GM20000 (cell line): ENCODE measurements around the gene FDXR.

Experiments used
- DNase-seq: peaks from one replicate; pipeline ENCODE4 v3.0.0; 2012; ENCODE audit warnings: low spot score
- TF ChIP-seq, protein P1 (sequence below): IDR thresholded peaks from 2 replicates; pipeline ENCODE4 v1.5.1; 2012; ENCODE audit warnings: mild to moderate bottlenecking, control low read depth; ENCODE audit errors: extremely low read depth, missing control alignments

FDXR gene

DNA sequence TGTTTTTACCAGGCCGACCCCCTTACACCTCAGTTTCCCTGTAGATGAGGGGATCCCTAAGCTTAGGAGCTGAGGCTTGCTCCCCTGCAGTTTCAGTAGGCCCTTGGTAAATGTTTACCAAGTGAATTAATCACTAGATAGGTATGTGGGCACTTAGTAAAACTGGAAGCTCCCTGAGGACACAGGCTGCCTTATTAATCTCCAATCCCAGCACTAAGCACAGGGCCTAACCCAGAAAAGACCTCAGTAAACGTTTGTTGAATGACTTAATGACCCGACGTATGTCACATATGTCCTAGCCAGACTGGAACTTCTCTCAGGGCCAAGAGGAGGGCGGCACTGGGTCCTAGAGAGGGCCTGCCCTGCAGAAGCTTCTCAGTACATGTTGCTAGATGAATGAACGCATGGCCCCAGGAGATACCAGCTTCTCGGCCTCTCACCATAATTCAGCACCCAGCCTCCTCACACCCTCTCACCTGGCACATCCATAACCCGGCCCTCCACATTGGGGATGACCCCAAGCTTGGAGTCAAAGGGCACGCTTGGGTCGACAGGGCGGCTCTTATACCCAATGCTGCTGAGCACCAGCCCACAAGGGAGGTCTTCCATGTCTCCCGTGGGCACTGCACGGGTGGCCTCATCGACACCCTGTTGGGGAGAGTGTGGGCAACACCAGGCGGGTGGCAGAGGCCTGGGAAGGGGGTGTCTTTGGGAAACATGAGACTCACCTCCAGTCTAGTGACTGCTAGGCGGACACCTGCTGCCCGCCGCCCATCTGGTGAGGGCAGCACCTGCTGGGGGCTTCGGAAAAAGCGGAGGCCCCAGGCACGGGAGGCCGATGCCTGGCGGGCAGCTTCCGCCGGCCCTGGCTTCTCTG, 9.1 kb downstream of the FDXR start:
- TF ChIP-seq, protein P1, sequence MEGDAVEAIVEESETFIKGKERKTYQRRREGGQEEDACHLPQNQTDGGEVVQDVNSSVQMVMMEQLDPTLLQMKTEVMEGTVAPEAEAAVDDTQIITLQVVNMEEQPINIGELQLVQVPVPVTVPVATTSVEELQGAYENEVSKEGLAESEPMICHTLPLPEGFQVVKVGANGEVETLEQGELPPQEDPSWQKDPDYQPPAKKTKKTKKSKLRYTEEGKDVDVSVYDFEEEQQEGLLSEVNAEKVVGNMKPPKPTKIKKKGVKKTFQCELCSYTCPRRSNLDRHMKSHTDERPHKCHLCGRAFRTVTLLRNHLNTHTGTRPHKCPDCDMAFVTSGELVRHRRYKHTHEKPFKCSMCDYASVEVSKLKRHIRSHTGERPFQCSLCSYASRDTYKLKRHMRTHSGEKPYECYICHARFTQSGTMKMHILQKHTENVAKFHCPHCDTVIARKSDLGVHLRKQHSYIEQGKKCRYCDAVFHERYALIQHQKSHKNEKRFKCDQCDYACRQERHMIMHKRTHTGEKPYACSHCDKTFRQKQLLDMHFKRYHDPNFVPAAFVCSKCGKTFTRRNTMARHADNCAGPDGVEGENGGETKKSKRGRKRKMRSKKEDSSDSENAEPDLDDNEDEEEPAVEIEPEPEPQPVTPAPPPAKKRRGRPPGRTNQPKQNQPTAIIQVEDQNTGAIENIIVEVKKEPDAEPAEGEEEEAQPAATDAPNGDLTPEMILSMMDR = no peak
- no peak for DNase-seq

DNA sequence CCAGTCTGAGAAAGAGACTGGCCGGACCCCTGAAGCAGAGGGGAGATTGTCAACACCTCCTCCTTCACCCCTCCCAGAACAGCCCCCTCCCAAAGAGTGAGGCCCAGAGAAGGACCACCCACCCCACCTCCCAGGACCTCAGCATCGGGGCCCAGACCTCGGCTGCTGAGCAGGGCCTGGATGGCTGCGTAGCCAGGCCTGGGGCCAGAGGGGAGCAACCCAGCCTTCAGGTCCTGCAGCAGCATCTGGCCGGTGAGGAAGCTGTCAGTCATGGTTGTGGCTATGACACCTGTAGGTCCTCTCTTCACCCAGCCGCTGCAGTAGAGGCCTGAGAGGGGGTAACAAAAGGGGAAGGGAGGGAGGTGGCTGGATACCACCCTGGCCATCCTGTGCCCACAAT, 9.9 kb downstream of the FDXR start:
- DNase-seq = no peak
- TF ChIP-seq, protein P1 = no peak

GRCh38 chr17:74862108-74862901, 10.5 kb downstream of the FDXR start:
- peak; percentile 86 for DNase-seq
- TF ChIP-seq, protein P1 = peak; percentile 55

GRCh38 chr17:74861662-74862107, 11.1 kb downstream of the FDXR start:
- TF ChIP-seq, protein P1 = no peak
- DNase-seq = no peak

GRCh38 chr17:74860872-74861661, 11.7 kb downstream of the FDXR start:
- TF ChIP-seq, protein P1 = no peak

GRCh38 chr17:74860229-74860871, 12.4 kb downstream of the FDXR start:
- peak; percentile 69 for DNase-seq
- TF ChIP-seq, protein P1 = no peak

More at GRCh38 chr17:74860872-74861661, 11.7 kb downstream of the FDXR start:
- peak; percentile 53 for DNase-seq
